AG09309 (cell line): ENCODE data around the gene DHRS2.

Experiments
- DNase-seq: peaks from one replicate; pipeline ENCODE4 v3.0.0-alpha.2; 2010; ENCODE audit warnings: low read depth
- H3K4me3 ChIP-seq: 2 replicates; pipeline ENCODE4 v1.5.1; 2011; ENCODE audit warnings: mild to moderate bottlenecking, low read depth, low read length, moderate library complexity; ENCODE audit not compliant: control insufficient read depth
- TF ChIP-seq, protein P1 (sequence below): IDR thresholded peaks from 2 replicates; pipeline ENCODE4 v1.5.1; 2011; ENCODE audit warnings: mild to moderate bottlenecking, low read depth, low read length, inconsistent platforms; ENCODE audit not compliant: insufficient read depth, control insufficient read depth; ENCODE audit errors: missing control alignments

Gene DHRS2

DNA sequence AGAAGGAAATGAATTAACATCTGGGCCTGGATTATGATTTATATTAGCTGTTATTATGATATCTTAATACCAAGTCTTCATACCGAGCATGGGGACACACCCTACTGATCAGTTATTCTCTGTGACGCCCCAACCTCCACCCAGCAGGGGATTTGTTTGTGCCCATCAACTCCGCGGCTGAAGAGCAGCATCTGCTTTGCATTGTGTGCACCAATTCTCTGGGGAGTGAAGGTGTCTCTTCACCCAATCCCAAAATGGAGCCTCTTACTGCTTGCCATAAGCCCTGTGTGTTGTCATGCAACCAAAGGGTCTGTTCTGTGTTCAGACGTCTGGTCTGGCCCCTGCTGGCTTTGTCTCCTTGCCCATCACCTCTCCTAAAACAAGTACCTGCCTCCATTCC, 25.4 kb downstream of the DHRS2 start:
- DNase-seq, result no peak
- H3K4me3 ChIP-seq, result no peak overlapping the region
- TF ChIP-seq, protein P1, sequence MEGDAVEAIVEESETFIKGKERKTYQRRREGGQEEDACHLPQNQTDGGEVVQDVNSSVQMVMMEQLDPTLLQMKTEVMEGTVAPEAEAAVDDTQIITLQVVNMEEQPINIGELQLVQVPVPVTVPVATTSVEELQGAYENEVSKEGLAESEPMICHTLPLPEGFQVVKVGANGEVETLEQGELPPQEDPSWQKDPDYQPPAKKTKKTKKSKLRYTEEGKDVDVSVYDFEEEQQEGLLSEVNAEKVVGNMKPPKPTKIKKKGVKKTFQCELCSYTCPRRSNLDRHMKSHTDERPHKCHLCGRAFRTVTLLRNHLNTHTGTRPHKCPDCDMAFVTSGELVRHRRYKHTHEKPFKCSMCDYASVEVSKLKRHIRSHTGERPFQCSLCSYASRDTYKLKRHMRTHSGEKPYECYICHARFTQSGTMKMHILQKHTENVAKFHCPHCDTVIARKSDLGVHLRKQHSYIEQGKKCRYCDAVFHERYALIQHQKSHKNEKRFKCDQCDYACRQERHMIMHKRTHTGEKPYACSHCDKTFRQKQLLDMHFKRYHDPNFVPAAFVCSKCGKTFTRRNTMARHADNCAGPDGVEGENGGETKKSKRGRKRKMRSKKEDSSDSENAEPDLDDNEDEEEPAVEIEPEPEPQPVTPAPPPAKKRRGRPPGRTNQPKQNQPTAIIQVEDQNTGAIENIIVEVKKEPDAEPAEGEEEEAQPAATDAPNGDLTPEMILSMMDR, result no peak

DNA sequence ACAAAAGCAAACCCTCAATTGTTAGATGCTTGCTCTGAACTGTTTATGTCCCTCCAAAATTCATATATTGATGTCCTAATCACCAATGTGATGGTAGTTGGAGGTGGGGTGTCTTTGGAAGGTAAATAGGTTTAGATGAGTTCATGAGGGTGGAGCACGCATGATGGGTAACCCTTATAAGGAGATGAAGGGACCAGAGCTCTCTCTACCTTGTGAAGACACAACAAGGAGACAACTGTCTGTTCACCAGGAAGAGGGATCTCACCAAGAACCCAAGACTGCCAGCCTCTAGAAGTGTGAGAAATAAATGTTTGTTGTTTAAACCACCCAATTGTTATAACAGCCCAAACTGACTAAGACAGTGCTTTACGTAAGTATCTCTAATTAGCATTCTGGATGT, 27.0 kb downstream of the DHRS2 start:
- TF ChIP-seq, protein P1, result no peak
- no peak for DNase-seq

DNA sequence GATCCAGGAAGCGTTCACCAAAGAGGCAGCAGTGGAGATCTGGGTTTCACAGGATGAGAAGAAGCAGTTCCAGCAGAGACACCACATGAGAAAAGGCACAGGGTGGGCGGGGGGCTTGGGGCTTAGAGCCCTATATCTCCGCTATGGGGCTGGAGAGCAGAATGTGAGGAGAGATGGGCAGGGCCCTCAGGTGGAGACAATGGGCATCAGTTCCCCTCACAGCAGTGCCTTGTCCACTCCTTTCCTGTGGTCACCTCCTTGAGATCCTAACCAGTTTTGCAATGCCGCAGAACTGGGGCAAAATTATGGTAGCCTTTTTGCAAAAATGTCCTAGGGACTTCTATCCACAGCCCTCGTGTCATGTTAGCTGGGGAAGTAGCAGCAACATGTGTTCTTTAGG, 27.5 kb downstream of the DHRS2 start:
- DNase-seq, result no peak
- TF ChIP-seq, protein P1, result no peak
- no peak overlapping the region for H3K4me3 ChIP-seq

More for the DNA sequence above, 27.0 kb downstream of the DHRS2 start:
- H3K4me3 ChIP-seq, result no peak overlapping the region

DNA sequence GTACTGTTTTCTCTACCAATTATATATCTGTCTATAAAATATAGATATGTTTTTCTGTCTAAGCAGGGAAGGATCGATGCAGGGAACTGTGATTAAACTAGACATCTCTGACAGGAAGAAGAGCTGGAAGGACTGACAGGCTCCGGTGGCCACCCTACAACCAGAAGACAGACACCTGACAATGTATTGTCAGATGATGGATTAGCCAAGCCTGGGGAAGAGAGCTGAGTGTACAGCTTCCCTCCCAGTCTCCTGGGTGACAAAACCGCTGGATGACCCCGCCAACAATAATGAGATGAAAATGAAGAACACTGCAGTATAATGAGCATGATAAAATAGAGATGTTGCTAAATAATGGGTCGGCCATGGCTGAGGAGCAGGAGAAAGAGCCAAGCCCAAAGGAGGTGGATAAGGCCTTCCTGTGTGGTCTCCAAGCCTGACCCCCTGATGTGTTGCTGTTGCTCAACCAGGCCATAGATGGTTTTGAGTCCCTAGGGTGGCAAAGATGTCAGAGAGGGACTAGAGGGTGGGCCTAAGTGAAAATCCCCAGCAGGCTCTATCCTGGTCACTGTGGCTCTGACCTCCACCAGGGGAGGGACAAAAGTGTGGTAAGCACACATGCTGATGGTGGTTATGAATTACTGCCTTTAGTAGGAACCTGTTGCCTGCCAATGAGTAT, 28.2 kb downstream of the DHRS2 start:
- TF ChIP-seq, protein P1, result no peak
- no peak overlapping the region for H3K4me3 ChIP-seq
- no peak for DNase-seq

DNA sequence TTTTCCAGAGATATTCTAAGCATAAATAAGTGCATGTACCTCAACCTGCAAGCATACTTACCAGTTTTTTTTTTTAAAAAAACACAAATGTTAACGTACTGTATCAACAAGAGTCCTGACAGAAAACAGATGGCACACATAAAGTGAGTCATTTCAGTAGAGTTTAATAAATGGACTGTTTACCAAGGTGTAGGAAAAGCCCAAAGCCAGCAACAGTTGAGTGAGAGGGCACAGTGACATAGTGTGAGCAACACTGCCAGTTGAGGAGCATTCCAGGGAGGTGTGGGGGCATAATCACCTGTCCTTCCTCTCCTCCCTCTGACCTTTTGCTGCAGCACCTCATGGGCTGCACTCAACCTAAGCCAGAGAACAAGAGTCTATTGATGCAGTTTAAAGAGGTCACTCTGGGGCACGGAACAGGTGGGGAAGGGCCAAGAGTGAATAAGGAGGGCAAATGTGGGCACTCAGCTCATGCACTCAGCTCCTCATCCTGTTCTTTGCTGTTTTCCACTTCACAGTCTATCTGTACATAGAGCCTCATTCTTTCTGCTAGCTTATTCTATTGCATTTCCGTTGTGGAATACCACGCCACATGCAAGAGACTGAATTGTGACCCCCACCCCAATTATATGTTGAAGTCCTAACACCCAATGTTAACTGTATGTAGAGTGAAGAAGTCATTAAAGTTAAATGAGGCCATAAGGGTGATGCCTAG, 29.3 kb downstream of the DHRS2 start:
- no peak for DNase-seq
- TF ChIP-seq, protein P1, result no peak

DNA sequence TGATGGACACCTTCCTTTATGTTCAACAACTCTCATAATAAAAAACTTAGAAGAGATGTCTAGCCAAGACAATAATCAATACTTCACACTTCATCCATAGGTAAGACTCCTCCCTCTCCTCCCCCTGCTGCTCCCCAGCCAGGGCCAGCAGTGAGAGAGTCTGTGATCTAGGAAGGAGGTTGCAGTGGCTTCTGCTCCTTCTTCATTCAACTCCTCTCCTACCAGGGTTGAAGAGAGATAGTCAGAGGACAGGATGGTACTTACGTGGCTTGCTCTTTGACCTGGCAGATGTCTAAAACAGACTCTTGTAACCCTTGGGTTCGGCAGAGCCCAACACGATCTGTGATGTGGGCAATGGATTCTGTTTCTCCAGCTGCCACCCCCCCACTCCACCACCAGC, 31.0 kb downstream of the DHRS2 start:
- TF ChIP-seq, protein P1, result no peak
- H3K4me3 ChIP-seq, result no peak overlapping the region
- no peak for DNase-seq

More for the DNA sequence above, 29.3 kb downstream of the DHRS2 start:
- no peak overlapping the region for H3K4me3 ChIP-seq
